Measurements from ENCODE around the gene CDK4. TPM values are rescaled to one million over a fixed set of nuclear protein-coding genes. Genes with fewer than 3 reads are reported as not detected.

CDK4 gene
- total and polyA plus RNA-seq, 2 of the 13 experiments (the other 11 are each of a cell fraction or from before 2014, with no cell fraction given): 191 to 209 TPM

DNA sequence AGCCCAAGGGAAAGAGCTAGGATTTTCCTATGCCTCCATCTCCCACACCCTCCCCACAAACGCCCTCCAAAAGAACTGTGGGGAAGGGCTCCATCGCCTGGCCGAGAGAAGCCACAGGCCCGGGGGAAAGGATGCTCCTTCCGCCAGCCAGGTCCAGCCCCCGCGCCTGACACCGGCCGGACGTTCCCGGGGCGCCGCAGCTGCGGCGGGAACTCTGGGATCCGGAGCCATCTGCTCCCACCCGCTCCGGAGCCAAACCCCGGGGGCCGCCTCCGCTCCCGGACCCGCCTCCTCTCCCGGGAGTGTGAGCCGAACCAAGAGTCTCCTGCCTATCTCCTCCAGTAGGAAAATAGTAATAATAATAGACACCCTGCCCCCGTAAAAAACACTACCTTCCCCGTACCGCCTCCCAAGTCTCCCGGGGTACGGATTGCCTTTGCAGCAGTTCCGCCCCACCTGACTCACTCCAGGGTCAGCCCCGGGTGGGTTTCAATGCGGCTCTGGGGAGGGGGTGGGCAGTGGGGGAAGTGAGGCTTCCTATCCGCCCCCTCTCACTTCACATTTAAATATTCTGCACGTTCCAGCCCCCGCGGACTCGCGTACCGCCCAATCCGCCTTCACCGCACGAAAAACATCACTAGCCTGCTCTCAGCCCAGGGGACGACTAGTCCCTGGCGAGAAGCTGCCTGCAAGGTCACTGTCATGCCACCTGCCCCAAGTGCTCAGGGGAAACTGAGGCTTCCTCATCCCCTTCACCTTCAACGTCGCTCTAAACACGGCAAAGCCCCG, 16.0 kb downstream of the CDK4 start (continued):
- TF ChIP-seq GATAD1 (CRISPR knock-in tag; IDR thresholded peaks at IDR 0.05) (peak; percentile 31; the same call in 1 of the 2 replicates), ZBTB1 (CRISPR knock-in tag; IDR thresholded peaks at IDR 0.05; ENCODE audit: borderline replicate concordance) (no peak), SRSF4 (IDR thresholded peaks at IDR 0.05; ENCODE audit: low read depth, low read length, poor library complexity, severe bottlenecking) (no peak), PRDM15 (CRISPR knock-in tag; IDR thresholded peaks at IDR 0.05) (peak; percentile 75), RBFOX2 (IDR thresholded peaks at IDR 0.05; ENCODE audit: low read depth, low read length) (no peak), ZNF138 (CRISPR knock-in tag; IDR thresholded peaks at IDR 0.05; ENCODE audit: low read depth) (no peak), PHF8 (CRISPR knock-in tag; IDR thresholded peaks at IDR 0.05) (no peak), NCOR1 (IDR thresholded peaks at IDR 0.05; ENCODE audit: borderline replicate concordance, low read length) (no peak), ZNF30 (CRISPR knock-in tag; IDR thresholded peaks at IDR 0.05) (no peak), BCL6 (CRISPR knock-in tag; IDR thresholded peaks at IDR 0.05) (0 out of 2 replicates have a peak, but pooled peaks have one; percentile 13), GFI1 (CRISPR knock-in tag; IDR thresholded peaks at IDR 0.05; ENCODE audit: borderline replicate concordance) (no peak), ZNF850 (CRISPR knock-in tag; conservative IDR thresholded peaks at IDR 0.05) (no peak), ZNF207 (IDR thresholded peaks at IDR 0.05; ENCODE audit: borderline replicate concordance) (no peak), ZFX (CRISPR knock-in tag; IDR thresholded peaks at IDR 0.05; ENCODE audit: low read depth) (peak; percentile 17; the same call in 1 of the 2 replicates), MAZ (IDR thresholded peaks at IDR 0.05; ENCODE audit: borderline replicate concordance, low read depth, low read length) (no peak), MAZ (CRISPR knock-in tag; IDR thresholded peaks at IDR 0.05; ENCODE audit: low read depth) (peak; percentile 31; the same call in 1 of the 2 replicates), ZNF24 (IDR thresholded peaks at IDR 0.05) (no peak), NFE2L2 (IDR thresholded peaks at IDR 0.05; ENCODE audit: low read length) (no peak), HNRNPK (IDR thresholded peaks at IDR 0.05; ENCODE audit: low read depth, low read length, poor library complexity, severe bottlenecking) (no peak), ZNF772 (CRISPR knock-in tag; IDR thresholded peaks at IDR 0.05) (0 out of 2 replicates have a peak, but pooled peaks have one; percentile 39)
- TF ChIP-seq, protein P1, sequence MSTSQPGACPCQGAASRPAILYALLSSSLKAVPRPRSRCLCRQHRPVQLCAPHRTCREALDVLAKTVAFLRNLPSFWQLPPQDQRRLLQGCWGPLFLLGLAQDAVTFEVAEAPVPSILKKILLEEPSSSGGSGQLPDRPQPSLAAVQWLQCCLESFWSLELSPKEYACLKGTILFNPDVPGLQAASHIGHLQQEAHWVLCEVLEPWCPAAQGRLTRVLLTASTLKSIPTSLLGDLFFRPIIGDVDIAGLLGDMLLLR (CRISPR knock-in tag; IDR thresholded peaks at IDR 0.05): no peak
- TF ChIP-seq, protein P2, sequence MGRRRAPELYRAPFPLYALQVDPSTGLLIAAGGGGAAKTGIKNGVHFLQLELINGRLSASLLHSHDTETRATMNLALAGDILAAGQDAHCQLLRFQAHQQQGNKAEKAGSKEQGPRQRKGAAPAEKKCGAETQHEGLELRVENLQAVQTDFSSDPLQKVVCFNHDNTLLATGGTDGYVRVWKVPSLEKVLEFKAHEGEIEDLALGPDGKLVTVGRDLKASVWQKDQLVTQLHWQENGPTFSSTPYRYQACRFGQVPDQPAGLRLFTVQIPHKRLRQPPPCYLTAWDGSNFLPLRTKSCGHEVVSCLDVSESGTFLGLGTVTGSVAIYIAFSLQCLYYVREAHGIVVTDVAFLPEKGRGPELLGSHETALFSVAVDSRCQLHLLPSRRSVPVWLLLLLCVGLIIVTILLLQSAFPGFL (CRISPR knock-in tag; IDR thresholded peaks at IDR 0.05): no peak
- TF ChIP-seq, protein P3, sequence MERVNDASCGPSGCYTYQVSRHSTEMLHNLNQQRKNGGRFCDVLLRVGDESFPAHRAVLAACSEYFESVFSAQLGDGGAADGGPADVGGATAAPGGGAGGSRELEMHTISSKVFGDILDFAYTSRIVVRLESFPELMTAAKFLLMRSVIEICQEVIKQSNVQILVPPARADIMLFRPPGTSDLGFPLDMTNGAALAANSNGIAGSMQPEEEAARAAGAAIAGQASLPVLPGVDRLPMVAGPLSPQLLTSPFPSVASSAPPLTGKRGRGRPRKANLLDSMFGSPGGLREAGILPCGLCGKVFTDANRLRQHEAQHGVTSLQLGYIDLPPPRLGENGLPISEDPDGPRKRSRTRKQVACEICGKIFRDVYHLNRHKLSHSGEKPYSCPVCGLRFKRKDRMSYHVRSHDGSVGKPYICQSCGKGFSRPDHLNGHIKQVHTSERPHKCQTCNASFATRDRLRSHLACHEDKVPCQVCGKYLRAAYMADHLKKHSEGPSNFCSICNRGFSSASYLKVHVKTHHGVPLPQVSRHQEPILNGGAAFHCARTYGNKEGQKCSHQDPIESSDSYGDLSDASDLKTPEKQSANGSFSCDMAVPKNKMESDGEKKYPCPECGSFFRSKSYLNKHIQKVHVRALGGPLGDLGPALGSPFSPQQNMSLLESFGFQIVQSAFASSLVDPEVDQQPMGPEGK (CRISPR knock-in tag; IDR thresholded peaks at IDR 0.05): peak; percentile 50
